ENCODE data around the gene FCN2. TPM values are rescaled to one million over a fixed set of nuclear protein-coding genes. Genes with fewer than 3 reads are reported as not detected.

FCN2 gene
- total and polyA plus RNA-seq, 9 of the 15 experiments (the other 6 are each of a cell fraction or from before 2014, with no cell fraction given) = not detected

DNA sequence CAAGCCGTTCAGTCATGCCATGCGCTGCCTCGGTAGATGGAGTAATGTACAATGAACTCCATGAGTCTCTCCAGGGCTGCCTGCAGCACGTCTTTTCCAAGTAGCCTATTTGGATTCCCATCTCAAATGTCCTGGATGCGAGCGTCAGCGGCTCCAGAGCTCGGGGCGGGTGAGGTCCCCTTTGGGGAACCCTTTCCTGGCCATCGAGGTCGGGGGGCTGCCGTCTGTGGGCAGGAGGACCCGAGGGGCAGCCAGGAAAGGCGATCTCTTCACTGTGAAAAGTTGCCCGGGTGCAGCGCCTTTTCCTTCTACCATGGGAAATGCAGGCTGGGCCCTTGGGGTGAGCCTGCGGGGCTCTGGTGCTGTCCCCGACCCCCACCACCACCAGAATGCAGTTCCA is 36.9 kb upstream of the FCN2 start:
- intact Hi-C loops (cut with micrococcal nuclease) = no loop called here
- Histone ChIP-seq H4K20me1 (replicated peaks; ENCODE audit: control insufficient read depth, insufficient read depth, low read length) (peaks cover 9% of the 10 kb centered on the region), H2AFZ (ENCODE audit: low read depth, low read length) (no peak overlapping the region), H3K79me2 (ENCODE audit: control insufficient read depth, insufficient read depth, low read length) (no peaks in the 10 kb centered on the region), H3K9me1 (ENCODE audit: control insufficient read depth, insufficient read depth, low read length) (no peaks in the 10 kb centered on the region), H3K27ac (ENCODE audit: extremely low read depth, low read depth, low read length) (no peak overlapping the region), H3K36me3 (ENCODE audit: control insufficient read depth, insufficient read depth, low read length) (no peaks in the 10 kb centered on the region), H3K27me3 (ENCODE audit: control insufficient read depth in 2 of 2, insufficient read depth in 2 of 2, low read length in 2 of 2) (peaks cover 4 to 49% of the 10 kb centered on the region in 2 experiments; a peak in 4 of 5 replicates), H3K9ac (ENCODE audit: insufficient read depth in 1 of 2, low read depth in 2 of 2, low read length in 2 of 2) (no peak overlapping the region), H3K4me3 (no peak overlapping the region), H3K4me2 (ENCODE audit: insufficient read depth, low read length) (no peak overlapping the region), H3K4me1 (replicated peaks in 1 of 2; ENCODE audit: control insufficient read depth in 2 of 2, insufficient read depth in 2 of 2, low read length in 2 of 2) (peaks cover 0 to 7% of the 10 kb centered on the region in 2 experiments; a peak in 1 of 5 replicates), H3K9me3 (replicated peaks; ENCODE audit: control insufficient read depth, insufficient read depth, low read depth, low read length) (no peaks in the 10 kb centered on the region)
- no TSS peak for BruUV-seq (replicated peaks)
- ChIA-PET POLR2A (no interaction called here), CTCF (ENCODE audit: low intra/inter-chr PET ratio) (no interaction called here)
- no peak for FAIRE-seq
- in situ Hi-C loops (cut with MboI) = no loop called here
- no peak for ATAC-seq
- 1% methylated on average over 17 of the region's 18 CpGs for WGBS (ENCODE audit: insufficient coverage, low coverage, missing lambda C conversion rate)
- DNase-seq (ENCODE audit: extremely low read depth in 1 of 4, low spot score in 3 of 4) = no peak
- TF ChIP-seq, protein P1, sequence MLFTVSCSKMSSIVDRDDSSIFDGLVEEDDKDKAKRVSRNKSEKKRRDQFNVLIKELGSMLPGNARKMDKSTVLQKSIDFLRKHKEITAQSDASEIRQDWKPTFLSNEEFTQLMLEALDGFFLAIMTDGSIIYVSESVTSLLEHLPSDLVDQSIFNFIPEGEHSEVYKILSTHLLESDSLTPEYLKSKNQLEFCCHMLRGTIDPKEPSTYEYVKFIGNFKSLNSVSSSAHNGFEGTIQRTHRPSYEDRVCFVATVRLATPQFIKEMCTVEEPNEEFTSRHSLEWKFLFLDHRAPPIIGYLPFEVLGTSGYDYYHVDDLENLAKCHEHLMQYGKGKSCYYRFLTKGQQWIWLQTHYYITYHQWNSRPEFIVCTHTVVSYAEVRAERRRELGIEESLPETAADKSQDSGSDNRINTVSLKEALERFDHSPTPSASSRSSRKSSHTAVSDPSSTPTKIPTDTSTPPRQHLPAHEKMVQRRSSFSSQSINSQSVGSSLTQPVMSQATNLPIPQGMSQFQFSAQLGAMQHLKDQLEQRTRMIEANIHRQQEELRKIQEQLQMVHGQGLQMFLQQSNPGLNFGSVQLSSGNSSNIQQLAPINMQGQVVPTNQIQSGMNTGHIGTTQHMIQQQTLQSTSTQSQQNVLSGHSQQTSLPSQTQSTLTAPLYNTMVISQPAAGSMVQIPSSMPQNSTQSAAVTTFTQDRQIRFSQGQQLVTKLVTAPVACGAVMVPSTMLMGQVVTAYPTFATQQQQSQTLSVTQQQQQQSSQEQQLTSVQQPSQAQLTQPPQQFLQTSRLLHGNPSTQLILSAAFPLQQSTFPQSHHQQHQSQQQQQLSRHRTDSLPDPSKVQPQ (CRISPR knock-in tag; IDR thresholded peaks at IDR 0.05; ENCODE audit: borderline replicate concordance) = no peak
- no peak for TF ChIP-seq BRF1 (IDR thresholded peaks at IDR 0.05; ENCODE audit: borderline replicate concordance, extremely low read depth, insufficient read length)
- no peak for TF ChIP-seq POLR2B (IDR thresholded peaks at IDR 0.05; ENCODE audit: low read depth, partially characterized antibody)
- TF ChIP-seq MBD2 (IDR thresholded peaks at IDR 0.05; ENCODE audit: borderline replicate concordance, low read depth) = no peak
- TF ChIP-seq, protein P2, sequence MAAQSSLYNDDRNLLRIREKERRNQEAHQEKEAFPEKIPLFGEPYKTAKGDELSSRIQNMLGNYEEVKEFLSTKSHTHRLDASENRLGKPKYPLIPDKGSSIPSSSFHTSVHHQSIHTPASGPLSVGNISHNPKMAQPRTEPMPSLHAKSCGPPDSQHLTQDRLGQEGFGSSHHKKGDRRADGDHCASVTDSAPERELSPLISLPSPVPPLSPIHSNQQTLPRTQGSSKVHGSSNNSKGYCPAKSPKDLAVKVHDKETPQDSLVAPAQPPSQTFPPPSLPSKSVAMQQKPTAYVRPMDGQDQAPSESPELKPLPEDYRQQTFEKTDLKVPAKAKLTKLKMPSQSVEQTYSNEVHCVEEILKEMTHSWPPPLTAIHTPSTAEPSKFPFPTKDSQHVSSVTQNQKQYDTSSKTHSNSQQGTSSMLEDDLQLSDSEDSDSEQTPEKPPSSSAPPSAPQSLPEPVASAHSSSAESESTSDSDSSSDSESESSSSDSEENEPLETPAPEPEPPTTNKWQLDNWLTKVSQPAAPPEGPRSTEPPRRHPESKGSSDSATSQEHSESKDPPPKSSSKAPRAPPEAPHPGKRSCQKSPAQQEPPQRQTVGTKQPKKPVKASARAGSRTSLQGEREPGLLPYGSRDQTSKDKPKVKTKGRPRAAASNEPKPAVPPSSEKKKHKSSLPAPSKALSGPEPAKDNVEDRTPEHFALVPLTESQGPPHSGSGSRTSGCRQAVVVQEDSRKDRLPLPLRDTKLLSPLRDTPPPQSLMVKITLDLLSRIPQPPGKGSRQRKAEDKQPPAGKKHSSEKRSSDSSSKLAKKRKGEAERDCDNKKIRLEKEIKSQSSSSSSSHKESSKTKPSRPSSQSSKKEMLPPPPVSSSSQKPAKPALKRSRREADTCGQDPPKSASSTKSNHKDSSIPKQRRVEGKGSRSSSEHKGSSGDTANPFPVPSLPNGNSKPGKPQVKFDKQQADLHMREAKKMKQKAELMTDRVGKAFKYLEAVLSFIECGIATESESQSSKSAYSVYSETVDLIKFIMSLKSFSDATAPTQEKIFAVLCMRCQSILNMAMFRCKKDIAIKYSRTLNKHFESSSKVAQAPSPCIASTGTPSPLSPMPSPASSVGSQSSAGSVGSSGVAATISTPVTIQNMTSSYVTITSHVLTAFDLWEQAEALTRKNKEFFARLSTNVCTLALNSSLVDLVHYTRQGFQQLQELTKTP (IDR thresholded peaks at IDR 0.05; ENCODE audit: low read depth in 1 of 2, partially characterized antibody in 2 of 2) = no peak
- TF ChIP-seq ZNF3 (CRISPR knock-in tag; IDR thresholded peaks at IDR 0.05) = no peak
- no peak for TF ChIP-seq ZNF239 (CRISPR knock-in tag; IDR thresholded peaks at IDR 0.05)
- TF ChIP-seq NCOR1 (IDR thresholded peaks at IDR 0.05) = no peak
- TF ChIP-seq GTF2F1 (IDR thresholded peaks at IDR 0.05; ENCODE audit: low read depth, low read length) = no peak
- no peak for TF ChIP-seq BMI1 (IDR thresholded peaks at IDR 0.05; ENCODE audit: low read length)
- no peak for TF ChIP-seq LARP7 (IDR thresholded peaks at IDR 0.05)
- no peak for TF ChIP-seq MXD1 (CRISPR knock-in tag; IDR thresholded peaks at IDR 0.05; ENCODE audit: borderline replicate concordance, poor library complexity, severe bottlenecking)
- TF ChIP-seq HMG20A (CRISPR knock-in tag; conservative IDR thresholded peaks at IDR 0.05) = no peak
- TF ChIP-seq, protein P3, sequence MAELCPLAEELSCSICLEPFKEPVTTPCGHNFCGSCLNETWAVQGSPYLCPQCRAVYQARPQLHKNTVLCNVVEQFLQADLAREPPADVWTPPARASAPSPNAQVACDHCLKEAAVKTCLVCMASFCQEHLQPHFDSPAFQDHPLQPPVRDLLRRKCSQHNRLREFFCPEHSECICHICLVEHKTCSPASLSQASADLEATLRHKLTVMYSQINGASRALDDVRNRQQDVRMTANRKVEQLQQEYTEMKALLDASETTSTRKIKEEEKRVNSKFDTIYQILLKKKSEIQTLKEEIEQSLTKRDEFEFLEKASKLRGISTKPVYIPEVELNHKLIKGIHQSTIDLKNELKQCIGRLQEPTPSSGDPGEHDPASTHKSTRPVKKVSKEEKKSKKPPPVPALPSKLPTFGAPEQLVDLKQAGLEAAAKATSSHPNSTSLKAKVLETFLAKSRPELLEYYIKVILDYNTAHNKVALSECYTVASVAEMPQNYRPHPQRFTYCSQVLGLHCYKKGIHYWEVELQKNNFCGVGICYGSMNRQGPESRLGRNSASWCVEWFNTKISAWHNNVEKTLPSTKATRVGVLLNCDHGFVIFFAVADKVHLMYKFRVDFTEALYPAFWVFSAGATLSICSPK (IDR thresholded peaks at IDR 0.05; ENCODE audit: borderline replicate concordance) = no peak
- no peak for TF ChIP-seq HMG20B (CRISPR knock-in tag; IDR thresholded peaks at IDR 0.05)

All from K562 (cell line).